D721Med (cell line): ENCODE data around the gene MIPOL1.

Experiments used
- DNase-seq: peaks from one replicate; pipeline ENCODE4 v3.0.0; 2011; ENCODE audit warnings: low spot score; ENCODE audit not compliant: insufficient read length
- FAIRE-seq: peaks from 2 replicates; lab custom pipeline; 2011; peaks lifted over from hg19 to GRCh38; lab: Jason Lieb, UNC
- CTCF ChIP-seq: IDR thresholded peaks from 2 replicates; pipeline ENCODE4 v1.5.1; 2012; ENCODE audit warnings: mild to moderate bottlenecking, control low read depth; ENCODE audit not compliant: insufficient read depth; ENCODE audit errors: missing control alignments

MIPOL1 gene

DNA sequence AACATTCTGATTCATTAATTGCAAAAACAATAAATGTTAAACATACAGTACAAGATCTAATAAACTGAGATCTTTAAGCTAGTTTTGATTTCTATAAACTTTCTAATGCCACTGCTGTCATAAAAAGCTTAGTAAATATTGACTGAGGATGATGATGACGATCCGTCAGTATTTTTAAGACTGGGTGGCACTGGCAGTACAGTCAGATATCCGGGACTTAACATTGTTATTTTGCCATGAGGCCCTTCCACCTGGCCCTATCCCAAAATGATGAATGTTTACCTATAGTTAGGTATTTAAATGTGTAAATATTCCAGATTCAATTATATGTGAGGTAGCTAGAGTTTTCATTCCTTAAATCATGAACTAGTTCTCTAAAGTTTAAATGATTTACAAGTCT lies 238.8 kb downstream of the MIPOL1 start:
- FAIRE-seq (no peak), DNase-seq (no peak)
- TF ChIP-seq CTCF = no peak

GRCh38 chr14:37437490-37437889 lies 239.8 kb downstream of the MIPOL1 start:
- FAIRE-seq (no peak), DNase-seq (no peak)
- no peak for TF ChIP-seq CTCF

DNA sequence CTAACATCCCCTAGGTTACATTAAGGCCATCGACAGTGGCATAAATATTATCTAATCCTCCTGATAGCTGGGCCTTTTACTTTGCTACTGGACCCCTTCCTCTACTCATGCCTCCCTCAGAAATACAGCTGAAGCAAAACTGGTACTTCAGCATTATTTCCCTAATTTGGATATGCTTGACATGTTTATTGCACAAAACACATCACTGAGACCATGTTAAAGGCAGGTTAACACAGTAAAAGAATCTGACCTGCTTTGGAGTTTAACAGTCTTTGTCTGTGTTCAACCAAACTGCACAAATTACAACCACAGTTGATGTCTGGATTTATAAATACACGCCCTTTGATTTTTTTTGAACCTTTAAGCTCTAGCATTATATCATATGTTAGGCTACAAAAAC lies 240.7 kb downstream of the MIPOL1 start:
- TF ChIP-seq CTCF = no peak
- FAIRE-seq (no peak), DNase-seq (no peak)

DNA sequence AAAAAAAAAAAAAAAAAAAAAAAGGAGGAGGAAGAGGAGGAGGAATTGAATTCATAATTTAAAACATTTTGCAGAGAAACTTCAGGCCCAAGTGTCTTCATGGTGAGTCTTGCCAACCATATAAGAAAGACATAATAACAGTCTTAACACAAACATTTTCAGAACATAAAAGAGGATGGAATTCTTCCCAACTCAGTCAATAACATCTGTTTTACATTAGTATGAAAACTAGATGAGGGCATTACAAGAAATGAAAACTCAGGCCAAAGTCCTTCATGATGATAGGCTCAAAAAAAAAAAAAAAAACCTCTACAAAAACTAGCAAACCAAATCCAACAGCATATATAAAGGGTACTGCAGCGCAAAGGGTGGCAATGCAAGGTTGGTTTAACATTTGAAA lies 245.7 kb downstream of the MIPOL1 start:
- FAIRE-seq (no peak), DNase-seq (no peak)
- no peak for TF ChIP-seq CTCF

- DNase-seq (no peak), FAIRE-seq (no peak)
- TF ChIP-seq CTCF = no peak
These were observed 250.2 kb downstream of the MIPOL1 start for GRCh38 chr14:37447883-37448391.

GRCh38 chr14:37452323-37452722 lies 254.6 kb downstream of the MIPOL1 start:
- no peak for DNase-seq
- TF ChIP-seq CTCF = no peak
- no peak for FAIRE-seq

- DNase-seq (no peak), FAIRE-seq (no peak)
- TF ChIP-seq CTCF = no peak
These were observed 256.2 kb downstream of the MIPOL1 start for GRCh38 chr14:37453985-37454384.
